Natural killer cell (primary cell): ENCODE results near the gene PARVB. TPM values are rescaled to one million over a fixed set of nuclear protein-coding genes. Genes with fewer than 3 reads are reported as not detected.

Experiments used
- ATAC-seq, 3 donors: fragments of 150-1000 bp in 2 of 3; fragments of 200-7000 bp in 1 of 3; cut with Tn5 transposase; 1 replicate in 1 of 3; 2 replicates in 2 of 3; pipeline ENCODE4 v1.10.0; 2021; ENCODE audit warnings: mild to moderate bottlenecking in 2 of 3, moderate library complexity in 2 of 3
- DNase-seq, 2 donors: peaks; one replicate each; pipeline versions ENCODE4 v3.0.0 to v3.0.0-alpha.2; 2013 to 2021; ENCODE audit warnings: mixed read lengths in 1 of 2
- H3K27ac ChIP-seq: one replicate; pipeline ENCODE4 v1.5.1; 2013; ENCODE audit warnings: mild to moderate bottlenecking, low read length
- H3K27me3 ChIP-seq: one replicate; pipeline ENCODE4 v1.6.1; 2013; ENCODE audit warnings: low read length; ENCODE audit not compliant: control insufficient read depth, insufficient read depth
- H3K36me3 ChIP-seq: one replicate; pipeline ENCODE4 v1.6.1; 2013; ENCODE audit warnings: low read length; ENCODE audit not compliant: control insufficient read depth, insufficient read depth
- H3K4me1 ChIP-seq: one replicate; pipeline ENCODE4 v1.6.1; 2013; ENCODE audit warnings: low read length; ENCODE audit not compliant: control insufficient read depth, insufficient read depth
- H3K4me3 ChIP-seq: one replicate; pipeline ENCODE4 v1.5.1; 2013; ENCODE audit warnings: low read length
- H3K9me3 ChIP-seq: one replicate; pipeline ENCODE4 v1.6.1; 2013; ENCODE audit warnings: low read length; ENCODE audit not compliant: control insufficient read depth, insufficient read depth
- H3K27ac Mint-ChIP-seq, 2 donors: one replicate each; pipeline ENCODE4 v1.8.0; 2022; ENCODE audit warnings: mild to moderate bottlenecking in 2 of 2, mixed read lengths in 2 of 2, moderate library complexity in 1 of 2
- H3K27me3 Mint-ChIP-seq, 2 donors: one replicate each; pipeline ENCODE4 v1.8.0; 2022; ENCODE audit warnings: low read depth in 2 of 2, mixed read lengths in 2 of 2
- H3K36me3 Mint-ChIP-seq: one replicate; pipeline ENCODE4 v1.8.0; 2022; ENCODE audit warnings: mixed read lengths
- H3K4me1 Mint-ChIP-seq, 2 donors: one replicate each; pipeline ENCODE4 v1.8.0; 2022; ENCODE audit warnings: mixed read lengths in 2 of 2
- H3K4me3 Mint-ChIP-seq: one replicate; pipeline ENCODE4 v1.8.0; 2022; ENCODE audit warnings: mild to moderate bottlenecking, moderate library complexity, mixed read lengths
- H3K9me3 Mint-ChIP-seq, 2 donors: one replicate each; pipeline ENCODE4 v1.8.0; 2022; ENCODE audit warnings: mixed read lengths in 2 of 2
- CTCF ChIP-seq: fragments of 200-600 bp; IDR thresholded peaks from one replicate; pipeline ENCODE4 v1.8.0; 2022; ENCODE audit warnings: antibody characterized with exemption
- WGBS: methylation state at CpG from one replicate; pipeline ENCODE4 v1.1.7; 2013; ENCODE audit warnings: missing lambda C conversion rate; ENCODE audit not compliant: insufficient coverage; 5-methylcytosine and 5-hydroxymethylcytosine counted together
- intact Hi-C: fragments of 100-400 bp; cut with micrococcal nuclease; formaldehyde crosslinking; loops from one replicate; pipeline ENCODE4 v1.14.2; 2022
- total RNA-seq, 4 donors: library from RNA; stranded (reverse); fragments of 120-200 nt in 1 of 4; gene quantifications; one replicate each; pipeline versions ENCODE4 v1.2.3 to v1.2.4, GENCODE V29; 2013 to 2022

Gene PARVB
- total RNA-seq, 3 donors from 2014 or later (not counting 1 experiment from before 2014, with no cell fraction given): 2.9 to 12.5 (median 8.1) TPM

GRCh38 chr22:44117746-44118145 lies 93.6 kb downstream of the PARVB start:
- Histone ChIP-seq H3K4me3 (no peak overlapping the region), H3K27me3 (no peaks in the 10 kb centered on the region), H3K9me3 (no peaks in the 10 kb centered on the region), H3K4me1 (no peaks in the 10 kb centered on the region), H3K36me3 (no peaks in the 10 kb centered on the region), H3K27ac (no peak overlapping the region)
- intact Hi-C loops: no loop called here
- Mint-ChIP-seq H3K27ac (no peak overlapping the region), H3K4me1 (no peaks in the 10 kb centered on the region), H3K27me3 (no peaks in the 10 kb centered on the region), H3K36me3 (no peaks in the 10 kb centered on the region), H3K9me3 (no peaks in the 10 kb centered on the region), H3K4me3 (no peak overlapping the region)
- DNase-seq (no peak), ATAC-seq (no peak)
- 88% methylated on average over 3 of the region's 3 CpGs for WGBS
- TF ChIP-seq CTCF: no peak

- Histone ChIP-seq H3K4me1 (no peaks in the 10 kb centered on the region), H3K27me3 (no peaks in the 10 kb centered on the region), H3K4me3 (no peak overlapping the region), H3K9me3 (no peaks in the 10 kb centered on the region), H3K36me3 (no peaks in the 10 kb centered on the region), H3K27ac (no peak overlapping the region)
- Mint-ChIP-seq H3K9me3 (no peaks in the 10 kb centered on the region), H3K27ac (no peak overlapping the region), H3K4me3 (no peak overlapping the region), H3K27me3 (no peaks in the 10 kb centered on the region), H3K4me1 (no peaks in the 10 kb centered on the region), H3K36me3 (no peaks in the 10 kb centered on the region)
- no peak for TF ChIP-seq CTCF
- DNase-seq: no peak
- intact Hi-C loops: no loop called here
- 95% methylated on average over 12 of the region's 12 CpGs for WGBS
- no peak for ATAC-seq
These were observed 94.7 kb downstream of the PARVB start for GRCh38 chr22:44118645-44119315.

- 96% methylated on average over 23 of the region's 23 CpGs for WGBS
- H3K36me3 Mint-ChIP-seq: no peaks in the 10 kb centered on the region
- ATAC-seq (no peak), DNase-seq (no peak)
- Histone ChIP-seq H3K4me3 (no peak overlapping the region), H3K9me3 (no peaks in the 10 kb centered on the region), H3K27me3 (no peaks in the 10 kb centered on the region), H3K36me3 (no peaks in the 10 kb centered on the region), H3K27ac (no peak overlapping the region), H3K4me1 (no peaks in the 10 kb centered on the region)
- H3K9me3 Mint-ChIP-seq: no peaks in the 10 kb centered on the region
- H3K27me3 Mint-ChIP-seq: no peaks in the 10 kb centered on the region
- intact Hi-C loops: no loop called here
- TF ChIP-seq CTCF: no peak
- H3K4me3 Mint-ChIP-seq: no peak overlapping the region
- H3K4me1 Mint-ChIP-seq: no peaks in the 10 kb centered on the region
- H3K27ac Mint-ChIP-seq: no peak overlapping the region
These were observed 95.7 kb downstream of the PARVB start for GRCh38 chr22:44119669-44120313.
